GM23338 (cell line): ENCODE data around the gene APBB3. TPM values are rescaled to one million over a fixed set of nuclear protein-coding genes. Genes with fewer than 3 reads are reported as not detected.

ENCODE experiments used
- ATAC-seq: fragments of 200-7000 bp; cut with Tn5 transposase; 3 replicates; pipeline ENCODE4 v1.9.1; 2020
- DNase-seq: peaks from one replicate; pipeline ENCODE4 v3.0.0-alpha.2; 2015; ENCODE audit warnings: low spot score
- H2AFZ ChIP-seq: fragments of 200-600 bp; sonication (generic); 2 replicates; pipeline ENCODE4 v1.8.0; 2016; ENCODE audit warnings: antibody characterized with exemption, mild to moderate bottlenecking, moderate library complexity
- H3F3A ChIP-seq: fragments of 200-600 bp; sonication (generic); replicated peaks from 2 replicates; pipeline ENCODE4 v1.8.0; 2017; ENCODE audit warnings: antibody characterized with exemption, mixed run types, low read depth
- H3K27ac ChIP-seq: fragments of 200-600 bp; sonication (generic); 2 replicates; pipeline ENCODE4 v1.6.1; 2016; ENCODE audit warnings: low read depth
- H3K27me3 ChIP-seq: fragments of 200-600 bp; sonication (generic); 2 replicates; pipeline ENCODE4 v1.8.0; 2016; ENCODE audit warnings: mild to moderate bottlenecking, mixed run types, moderate library complexity; ENCODE audit not compliant: insufficient read depth
- H3K36me3 ChIP-seq: fragments of 200-600 bp; sonication (generic); 2 replicates; pipeline ENCODE4 v1.8.0; 2016; ENCODE audit warnings: mild to moderate bottlenecking; ENCODE audit not compliant: insufficient read depth
- H3K4me1 ChIP-seq: fragments of 200-600 bp; sonication (generic); 2 replicates; pipeline ENCODE4 v1.8.0; 2016; ENCODE audit warnings: mild to moderate bottlenecking, moderate library complexity; ENCODE audit not compliant: insufficient read depth
- H3K4me2 ChIP-seq: fragments of 200-600 bp; sonication (generic); 2 replicates; pipeline ENCODE4 v1.7.1; 2017; ENCODE audit warnings: mixed run types
- H3K4me3 ChIP-seq: fragments of 200-600 bp; sonication (generic); 2 replicates; pipeline ENCODE4 v1.6.1; 2016; ENCODE audit warnings: mixed run types
- H3K79me2 ChIP-seq: fragments of 200-600 bp; sonication (generic); replicated peaks from 2 replicates; pipeline ENCODE4 v1.8.0; 2017; ENCODE audit warnings: mild to moderate bottlenecking; ENCODE audit not compliant: insufficient read depth
- H3K9me2 ChIP-seq: fragments of 200-600 bp; sonication (generic); 2 replicates; pipeline ENCODE4 v1.8.0; 2017; ENCODE audit not compliant: insufficient read depth
- H4K20me1 ChIP-seq: fragments of 200-600 bp; sonication (generic); replicated peaks from 2 replicates; pipeline ENCODE4 v1.8.0; 2017; ENCODE audit warnings: mild to moderate bottlenecking; ENCODE audit not compliant: insufficient read depth
- H3K27ac Mint-ChIP-seq: 2 replicates; pipeline ENCODE4 v1.8.0; 2020; ENCODE audit warnings: inconsistent platforms, mild to moderate bottlenecking, moderate library complexity, mixed read lengths
- H3K27me3 Mint-ChIP-seq: 3 replicates; pipeline ENCODE4 v1.8.0; 2022; ENCODE audit warnings: low read depth, mild to moderate bottlenecking, moderate library complexity, mixed read lengths, inconsistent platforms; ENCODE audit not compliant: insufficient read depth, poor library complexity
- H3K36me3 Mint-ChIP-seq: 3 replicates; pipeline ENCODE4 v1.8.0; 2021; ENCODE audit warnings: low read depth, mild to moderate bottlenecking, inconsistent platforms, moderate library complexity, mixed read lengths
- H3K4me1 Mint-ChIP-seq: 3 replicates; pipeline ENCODE4 v1.8.0; 2020; ENCODE audit warnings: mild to moderate bottlenecking, inconsistent platforms, mixed read lengths
- H3K4me3 Mint-ChIP-seq: 3 replicates; pipeline ENCODE4 v1.8.0; 2021; ENCODE audit warnings: moderate library complexity, mild to moderate bottlenecking, inconsistent platforms, mixed read lengths
- H3K9me3 Mint-ChIP-seq: 3 replicates; pipeline ENCODE4 v1.8.0; 2020; ENCODE audit warnings: moderate library complexity, mild to moderate bottlenecking, inconsistent platforms, mixed read lengths
- CTCF ChIP-seq, 2 experiments: fragments of 200-600 bp in 1 of 2; sonication (generic) in 1 of 2; conservative IDR thresholded peaks; 2 replicates each; pipeline versions ENCODE4 v1.5.1 to v1.6.1; 2016 to 2017; ENCODE audit warnings: antibody characterized with exemption in 2 of 2, low read depth in 2 of 2, mild to moderate bottlenecking in 2 of 2, moderate library complexity in 1 of 2
- EZH2 ChIP-seq: fragments of 200-600 bp; sonication (generic); IDR thresholded peaks from one replicate; pipeline ENCODE4 v1.8.0; 2017; ENCODE audit warnings: antibody characterized with exemption, mild to moderate bottlenecking, low read depth; ENCODE audit not compliant: unreplicated experiment
- NANOG ChIP-seq: IDR thresholded peaks from 2 replicates; pipeline ENCODE4 v1.6.1; 2016; ENCODE audit warnings: antibody characterized with exemption, borderline replicate concordance
- POLR2AphosphoS5 ChIP-seq: IDR thresholded peaks from 2 replicates; pipeline ENCODE4 v1.6.1; 2016; ENCODE audit warnings: antibody characterized with exemption, low read depth
- REST ChIP-seq: IDR thresholded peaks from one replicate; pipeline ENCODE4 v1.6.1; 2018; ENCODE audit warnings: antibody characterized with exemption; ENCODE audit not compliant: unreplicated experiment
- STAT1 ChIP-seq: IDR thresholded peaks from one replicate; pipeline ENCODE4 v1.6.1; 2016; ENCODE audit warnings: antibody characterized with exemption; ENCODE audit not compliant: unreplicated experiment
- ZNF114 ChIP-seq: fragments of 250-450 bp; sonication (Bioruptor Pico); IDR thresholded peaks from 2 replicates; pipeline ENCODE4 v1.5.0; 2020; ENCODE audit warnings: mild to moderate bottlenecking, moderate library complexity
- ZNF462 ChIP-seq: fragments of 250-450 bp; sonication (Bioruptor Pico); IDR thresholded peaks from 2 replicates; pipeline ENCODE4 v1.5.0; 2020; ENCODE audit warnings: mild to moderate bottlenecking, moderate library complexity
- polyA plus RNA-seq: library from polyadenylated mRNA; unstranded; fragments of >200 nt; fragmentation: Nextera tagmentation; extraction: Ambion mirVana; gene quantifications from 2 replicates; pipeline ENCODE4 v1.2.1, GENCODE V29; 2016
- total RNA-seq: library from RNA; depleted of rRNA; stranded (reverse); fragments of >200 nt; shearing (Covaris generic); gene quantifications from 2 replicates; pipeline ENCODE4 v1.2.3, GENCODE V29; 2014

Gene APBB3
- total and polyA plus RNA-seq, 2 experiments from 2014 or later = 9.0 to 15.4 TPM

GRCh38 chr5:140555747-140556312 lies 8.6 kb downstream of the APBB3 start:
- H3K79me2 ChIP-seq = peaks cover 54% of the 10 kb centered on the region
- no peaks in the 10 kb centered on the region; the same call in 1 of the 2 replicates for H3K9me2 ChIP-seq
- peaks cover 15% of the 10 kb centered on the region; the same call in 1 of the 2 replicates for H3K36me3 ChIP-seq
- Mint-ChIP-seq H3K4me1 (peaks cover 21% of the 10 kb centered on the region), H3K27me3 (peaks cover 13% of the 10 kb centered on the region), H3K9me3 (no peaks in the 10 kb centered on the region; the same call in 2 of the 3 replicates), H3K27ac (peak overlapping the region; percentile 47; the same call in 1 of the 2 replicates), H3K36me3 (peaks cover 31% of the 10 kb centered on the region), H3K4me3 (peak overlapping the region; percentile 80)
- peaks cover 18% of the 10 kb centered on the region for H3K4me1 ChIP-seq
- ATAC-seq (no peak), DNase-seq (no peak)
- H4K20me1 ChIP-seq = peaks cover 3% of the 10 kb centered on the region; the same call in 1 of the 2 replicates
- H3K4me2 ChIP-seq = peak overlapping the region; percentile 85
- H3K4me3 ChIP-seq = peak overlapping the region; percentile 80
- H3K27me3 ChIP-seq = no peaks in the 10 kb centered on the region
- no peak overlapping the region for H2AFZ ChIP-seq
- TF ChIP-seq ZNF462 (no peak), STAT1 (no peak), EZH2 (no peak), CTCF (conservative IDR thresholded peaks at IDR 0.05; ENCODE audit: low read depth in 2 of 2) (no peak), REST (no peak), ZNF114 (CRISPR knock-in tag) (no peak), NANOG (no peak), POLR2AphosphoS5 (no peak)
- H3K27ac ChIP-seq = no peak overlapping the region
- H3F3A ChIP-seq = 0 out of 2 replicates have a peak, but pooled peaks cover 2% of the 10 kb centered on the region
